ENCODE measurements around the gene OR10H5.
"Not testable (repeated sequence)": the region's sequence is repeated elsewhere in the genome, so short reads cannot be mapped to it uniquely, and the experiment has no call there.

Gene OR10H5

GRCh38 chr19:15782211-15782610 lies 5.2 kb upstream of the OR10H5 start:
- Mint-ChIP-seq H3K9me3 (no peaks in the 10 kb centered on the region), H3K4me3 (no peak overlapping the region), H3K27me3 (peaks cover 10% of the 10 kb centered on the region), H3K27ac (no peak overlapping the region), H3K4me1 (peaks cover 6% of the 10 kb centered on the region)
- ATAC-seq, result no peak
- DNase-seq, result no peak

GRCh38 chr19:15782896-15783295 lies 4.6 kb upstream of the OR10H5 start:
- H3K4me1 Mint-ChIP-seq, ATAC-seq, H3K27ac Mint-ChIP-seq, H3K9me3 Mint-ChIP-seq, DNase-seq, H3K4me3 Mint-ChIP-seq: not testable (repeated sequence)
- H3K27me3 Mint-ChIP-seq, result peaks cover 12% of the 10 kb centered on the region

- no peak overlapping the region for H3K27ac Mint-ChIP-seq
- ATAC-seq (no peak), DNase-seq (no peak)
These were observed 1.3 kb downstream of the OR10H5 start for GRCh38 chr19:15788594-15789270.

GRCh38 chr19:15790096-15790495 lies 2.6 kb downstream of the OR10H5 start:
- H3K4me3 Mint-ChIP-seq, result no peak overlapping the region
- no peaks in the 10 kb centered on the region for H3K4me1 Mint-ChIP-seq
- no peak overlapping the region for H3K27ac Mint-ChIP-seq
- ATAC-seq, result no peak
- no peak for DNase-seq
- no peaks in the 10 kb centered on the region for H3K9me3 Mint-ChIP-seq
- peaks cover 30% of the 10 kb centered on the region for H3K27me3 Mint-ChIP-seq

More at GRCh38 chr19:15788594-15789270, 1.3 kb downstream of the OR10H5 start:
- Mint-ChIP-seq H3K27me3 (peaks cover 30% of the 10 kb centered on the region), H3K4me1 (no peaks in the 10 kb centered on the region), H3K4me3 (no peak overlapping the region), H3K9me3 (no peaks in the 10 kb centered on the region)

- H3K27me3 Mint-ChIP-seq, result peaks cover 16% of the 10 kb centered on the region
- not testable (repeated sequence) for H3K4me1 Mint-ChIP-seq, DNase-seq, H3K9me3 Mint-ChIP-seq, H3K4me3 Mint-ChIP-seq, H3K27ac Mint-ChIP-seq, ATAC-seq
These were observed 6.8 kb downstream of the OR10H5 start for GRCh38 chr19:15794279-15794678.

DNA sequence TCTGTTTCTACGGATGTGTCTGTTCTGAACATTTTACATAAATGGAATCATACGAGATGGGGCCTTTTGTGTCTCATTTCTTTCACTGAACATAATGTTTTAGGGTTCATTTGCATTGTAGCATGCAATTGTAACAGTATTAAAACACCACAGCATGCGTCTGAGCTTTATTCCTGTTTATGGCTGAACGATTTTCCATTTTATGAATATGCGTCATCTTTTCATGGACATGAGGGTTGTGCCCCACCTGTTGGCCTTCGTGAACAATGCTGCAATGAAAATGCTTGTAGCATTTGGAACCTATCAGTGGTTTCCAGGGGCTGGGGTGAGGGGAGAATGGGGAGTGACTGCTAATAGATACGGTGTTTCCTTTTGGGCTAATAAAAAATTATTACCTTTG lies 22.9 kb downstream of the OR10H5 start:
- Mint-ChIP-seq H3K4me3 (no peak overlapping the region), H3K9me3 (peaks cover 0 to 7% of the 10 kb centered on the region in 2 donors), H3K27me3 (peaks cover 17% of the 10 kb centered on the region), H3K27ac (peak overlapping the region in 1 of 2 donors; percentile 35), H3K4me1 (no peaks in the 10 kb centered on the region)
- no peak for DNase-seq
- ATAC-seq, result no peak

DNA sequence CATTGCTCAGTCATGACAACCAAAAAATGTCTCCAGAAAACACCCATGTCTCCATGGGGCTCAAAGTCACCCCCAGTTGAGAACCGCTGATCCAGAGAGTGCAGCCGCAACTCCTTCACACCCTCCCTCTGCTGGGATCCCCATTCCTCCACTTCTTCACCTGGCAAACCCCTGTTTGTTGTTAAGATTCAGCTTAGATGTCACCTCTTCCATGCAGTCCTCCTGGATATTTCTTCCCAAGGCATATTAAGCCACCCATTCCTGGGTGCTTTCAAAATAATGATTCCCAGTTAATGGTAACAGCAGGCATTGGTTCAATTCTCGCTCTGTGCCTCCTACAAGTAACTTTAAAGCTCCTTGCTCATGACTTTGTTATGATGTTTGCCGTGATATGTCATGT lies 24.0 kb downstream of the OR10H5 start:
- ATAC-seq (no peak), DNase-seq (no peak)
- H3K9me3 Mint-ChIP-seq, result peaks cover 0 to 7% of the 10 kb centered on the region in 2 donors
- no peak overlapping the region for H3K27ac Mint-ChIP-seq
- peaks cover 17% of the 10 kb centered on the region for H3K27me3 Mint-ChIP-seq
- H3K4me3 Mint-ChIP-seq, result no peak overlapping the region
- H3K4me1 Mint-ChIP-seq, result no peaks in the 10 kb centered on the region

GRCh38 chr19:15812060-15812722 lies 24.7 kb downstream of the OR10H5 start:
- Mint-ChIP-seq H3K4me1 (no peaks in the 10 kb centered on the region), H3K4me3 (no peak overlapping the region), H3K27ac (no peak overlapping the region), H3K9me3 (peaks cover 0 to 3% of the 10 kb centered on the region in 2 donors), H3K27me3 (peaks cover 13% of the 10 kb centered on the region)
- no peak for ATAC-seq
- DNase-seq, result peak in 1 of 2 donors; percentile 11

DNA sequence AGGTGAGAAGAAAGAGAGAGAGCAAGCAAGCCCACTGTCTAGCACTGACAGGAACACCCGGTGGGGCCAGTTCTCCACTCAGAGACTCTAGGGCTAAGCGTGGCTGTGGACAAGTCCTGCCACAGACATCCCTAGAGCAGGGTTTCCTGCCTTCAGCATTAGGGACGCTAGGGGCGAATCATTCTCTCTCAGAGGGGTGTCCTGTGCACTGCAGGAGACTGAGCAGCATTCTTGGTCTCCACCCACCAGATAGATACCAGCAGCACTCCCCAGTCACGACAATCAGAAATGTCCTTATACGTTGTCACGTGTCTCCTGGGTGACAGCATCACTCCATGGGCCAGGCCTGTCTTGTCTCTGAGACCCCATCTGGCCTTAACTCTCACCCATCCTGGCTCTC lies 26.5 kb downstream of the OR10H5 start:
- peak overlapping the region in 1 of 2 donors; percentile 37 for H3K27ac Mint-ChIP-seq

GRCh38 chr19:15815306-15815705 lies 27.8 kb downstream of the OR10H5 start, which contains the start of gene OR10H1:
TSS of gene OR10H1 (minus strand) at chr19:15815664. CDS start at chr19:15808037, 7,627 bp downstream.
- no peaks in the 10 kb centered on the region for H3K4me1 Mint-ChIP-seq
- peaks cover 8% of the 10 kb centered on the region for H3K27me3 Mint-ChIP-seq
- H3K4me3 Mint-ChIP-seq, result no peak within 1 kb of the TSS
- no peak for ATAC-seq
- no peak for DNase-seq
- H3K9me3 Mint-ChIP-seq, result no peaks in the 10 kb centered on the region
- peak within 1 kb of the TSS in 1 of 2 donors; percentile 56 for H3K27ac Mint-ChIP-seq

More for the DNA sequence above, 26.5 kb downstream of the OR10H5 start:
- DNase-seq, result no peak
- H3K9me3 Mint-ChIP-seq, result no peaks in the 10 kb centered on the region
- H3K4me1 Mint-ChIP-seq, result no peaks in the 10 kb centered on the region
- peaks cover 8% of the 10 kb centered on the region for H3K27me3 Mint-ChIP-seq
- ATAC-seq, result peak; percentile 28
- no peak overlapping the region for H3K4me3 Mint-ChIP-seq

- ATAC-seq, result no peak
- H3K27ac Mint-ChIP-seq, result no peak overlapping the region
These were observed 33.2 kb downstream of the OR10H5 start for GRCh38 chr19:15820646-15821045.

DNA sequence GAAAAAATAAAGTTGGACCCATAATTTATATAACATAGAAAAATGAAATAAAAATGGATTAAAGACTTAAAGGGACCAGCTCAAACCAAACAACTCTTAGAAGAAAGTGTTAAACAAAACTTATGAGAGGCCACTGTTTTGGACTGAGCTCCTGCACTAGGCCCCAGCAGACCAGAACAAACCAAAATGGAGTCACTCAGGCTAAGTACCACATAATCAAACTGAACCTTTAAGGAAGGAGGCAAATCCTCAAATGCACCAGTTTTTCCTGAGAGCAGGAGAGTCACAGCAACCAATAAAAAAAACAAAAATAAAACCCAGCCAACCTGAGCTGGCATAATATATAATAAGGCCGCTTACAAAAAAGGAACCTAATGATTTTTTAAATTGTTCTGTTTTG lies 38.3 kb downstream of the OR10H5 start:
- no peaks in the 10 kb centered on the region for H3K4me1 Mint-ChIP-seq
- no peak overlapping the region for H3K4me3 Mint-ChIP-seq
- ATAC-seq (no peak), DNase-seq (no peak)
- no peaks in the 10 kb centered on the region for H3K9me3 Mint-ChIP-seq
- no peak overlapping the region for H3K27ac Mint-ChIP-seq
- no peaks in the 10 kb centered on the region for H3K27me3 Mint-ChIP-seq

More at GRCh38 chr19:15820646-15821045, 33.2 kb downstream of the OR10H5 start:
- no peak overlapping the region for H3K4me3 Mint-ChIP-seq
- H3K4me1 Mint-ChIP-seq, result no peaks in the 10 kb centered on the region
- no peaks in the 10 kb centered on the region for H3K27me3 Mint-ChIP-seq
- DNase-seq, result no peak
- no peaks in the 10 kb centered on the region for H3K9me3 Mint-ChIP-seq

DNA sequence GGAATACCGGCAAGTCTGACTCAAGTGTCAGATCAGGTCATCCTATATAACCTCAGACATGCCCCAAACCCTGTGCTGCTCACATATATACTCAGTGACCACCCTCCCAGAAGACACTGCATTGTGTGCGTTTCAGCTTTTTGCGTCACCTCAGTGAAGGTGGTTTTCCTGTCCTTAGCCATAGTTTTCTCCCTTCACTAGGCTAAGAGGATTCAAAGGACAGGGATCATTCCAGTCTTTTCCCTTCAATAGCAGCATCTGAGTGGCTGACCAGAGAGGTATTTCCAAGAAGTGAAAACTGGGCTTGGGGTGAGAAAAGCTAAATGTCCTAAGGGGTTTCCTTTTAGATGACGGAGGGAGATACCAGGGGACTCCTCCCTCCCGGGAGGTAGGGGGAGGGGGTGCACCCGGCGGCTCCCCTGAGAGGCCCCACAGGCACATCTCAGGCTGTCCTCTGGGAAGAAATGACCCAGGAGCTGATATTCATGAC lies 40.7 kb downstream of the OR10H5 start:
- Mint-ChIP-seq H3K4me1 (no peaks in the 10 kb centered on the region), H3K27ac (no peak overlapping the region), H3K27me3 (no peaks in the 10 kb centered on the region), H3K4me3 (no peak overlapping the region), H3K9me3 (no peaks in the 10 kb centered on the region)
- DNase-seq (no peak), ATAC-seq (no peak)

GRCh38 chr19:15828611-15829305 lies 41.3 kb downstream of the OR10H5 start:
- H3K27ac Mint-ChIP-seq, H3K9me3 Mint-ChIP-seq, DNase-seq, ATAC-seq, H3K4me3 Mint-ChIP-seq, H3K27me3 Mint-ChIP-seq, H3K4me1 Mint-ChIP-seq: not testable (repeated sequence)

- Mint-ChIP-seq H3K27me3 (no peaks in the 10 kb centered on the region), H3K4me3 (no peak overlapping the region), H3K4me1 (no peaks in the 10 kb centered on the region), H3K9me3 (no peaks in the 10 kb centered on the region), H3K27ac (no peak overlapping the region)
- DNase-seq (no peak), ATAC-seq (no peak)
These were observed 41.8 kb downstream of the OR10H5 start for GRCh38 chr19:15829306-15829698.

- ATAC-seq, result no peak
- no peaks in the 10 kb centered on the region for H3K4me1 Mint-ChIP-seq
- H3K9me3 Mint-ChIP-seq, result no peaks in the 10 kb centered on the region
- H3K27me3 Mint-ChIP-seq, result no peaks in the 10 kb centered on the region
- no peak overlapping the region for H3K4me3 Mint-ChIP-seq
- H3K27ac Mint-ChIP-seq, result peak overlapping the region in 1 of 2 donors; percentile 21
- DNase-seq, result no peak
These were observed 42.3 kb downstream of the OR10H5 start for GRCh38 chr19:15829786-15830185.
